HG03457 (cell line): ENCODE results near the gene MTMR1.

Experiments
- ATAC-seq: cut with Tn5 transposase; IDR thresholded peaks from one replicate; pipeline ENCODE4 v1.9.1; 2021; ENCODE audit warnings: moderate number of reproducible peaks; ENCODE audit not compliant: unreplicated experiment

Gene MTMR1

DNA sequence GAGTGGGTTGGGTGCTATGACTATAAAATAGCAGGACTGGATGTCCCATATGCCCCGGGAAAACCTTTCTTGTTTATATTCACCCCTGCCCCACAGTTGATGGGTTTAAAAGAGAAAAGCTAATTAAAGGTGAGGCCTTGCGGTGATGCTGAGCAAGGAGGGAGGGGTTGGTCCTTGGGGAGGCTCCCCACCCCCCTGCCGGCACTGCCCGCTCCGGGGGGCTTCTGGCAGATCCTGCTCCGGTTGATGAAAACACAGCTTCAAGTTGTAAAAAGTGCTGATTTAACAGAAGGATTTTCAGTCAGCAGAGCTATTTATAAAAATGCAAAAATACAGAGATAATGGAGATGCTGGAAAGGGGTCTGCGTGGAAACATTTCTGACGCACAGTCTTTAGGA lies 68.6 kb downstream of the MTMR1 start:
- ATAC-seq = no peak

- no peak for ATAC-seq
Observed at GRCh38 chrX:150762258-150763165, 69.3 kb downstream of the MTMR1 start.

DNA sequence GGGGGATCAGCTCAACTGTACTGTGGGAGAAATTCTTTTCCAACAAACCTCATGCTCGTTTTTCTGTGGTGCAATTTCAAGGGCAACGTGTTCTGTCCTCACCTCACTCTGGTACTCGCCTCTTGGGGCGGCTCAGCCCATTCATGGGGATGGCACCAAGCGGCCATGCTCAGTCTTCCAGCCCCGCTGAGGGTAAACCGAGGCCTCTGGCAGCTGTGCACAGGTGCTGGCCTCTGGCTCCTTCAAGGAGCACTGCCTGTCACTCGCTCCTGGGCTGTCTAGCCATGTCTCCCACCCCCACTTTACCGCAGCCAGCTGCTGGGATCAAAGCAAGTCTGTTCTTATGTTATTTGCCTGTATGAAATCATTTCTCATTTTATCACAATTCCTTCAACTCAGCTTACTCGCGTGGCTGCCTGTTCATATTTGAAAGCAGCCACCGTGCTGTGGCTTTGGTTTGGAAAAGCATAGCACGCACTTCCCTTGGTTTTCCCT lies 70.2 kb downstream of the MTMR1 start:
- no peak for ATAC-seq

DNA sequence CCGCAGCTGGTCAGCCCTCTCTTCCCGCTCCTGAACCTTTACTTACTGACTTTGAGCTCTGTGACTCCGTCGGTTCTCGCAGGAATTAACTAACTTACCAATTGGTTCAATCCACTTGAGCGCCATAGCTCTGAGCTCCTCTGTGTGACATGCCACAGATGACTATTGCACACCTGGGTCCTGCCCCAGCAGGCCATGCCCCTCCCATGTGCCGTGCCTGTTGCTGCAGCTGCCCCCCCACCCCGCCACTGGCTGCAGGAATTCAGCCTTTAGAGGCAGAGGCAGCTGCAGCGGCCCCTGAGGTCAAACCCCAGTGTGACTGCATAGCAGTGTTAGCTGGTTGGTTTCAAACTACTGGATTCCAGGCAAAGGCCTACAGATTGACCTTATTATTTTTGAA lies 70.6 kb downstream of the MTMR1 start:
- ATAC-seq = no peak

- ATAC-seq = no peak
Observed at GRCh38 chrX:150765237-150765636, 72.0 kb downstream of the MTMR1 start.

- no peak for ATAC-seq
Observed at GRCh38 chrX:150765782-150766350, 72.7 kb downstream of the MTMR1 start.

DNA sequence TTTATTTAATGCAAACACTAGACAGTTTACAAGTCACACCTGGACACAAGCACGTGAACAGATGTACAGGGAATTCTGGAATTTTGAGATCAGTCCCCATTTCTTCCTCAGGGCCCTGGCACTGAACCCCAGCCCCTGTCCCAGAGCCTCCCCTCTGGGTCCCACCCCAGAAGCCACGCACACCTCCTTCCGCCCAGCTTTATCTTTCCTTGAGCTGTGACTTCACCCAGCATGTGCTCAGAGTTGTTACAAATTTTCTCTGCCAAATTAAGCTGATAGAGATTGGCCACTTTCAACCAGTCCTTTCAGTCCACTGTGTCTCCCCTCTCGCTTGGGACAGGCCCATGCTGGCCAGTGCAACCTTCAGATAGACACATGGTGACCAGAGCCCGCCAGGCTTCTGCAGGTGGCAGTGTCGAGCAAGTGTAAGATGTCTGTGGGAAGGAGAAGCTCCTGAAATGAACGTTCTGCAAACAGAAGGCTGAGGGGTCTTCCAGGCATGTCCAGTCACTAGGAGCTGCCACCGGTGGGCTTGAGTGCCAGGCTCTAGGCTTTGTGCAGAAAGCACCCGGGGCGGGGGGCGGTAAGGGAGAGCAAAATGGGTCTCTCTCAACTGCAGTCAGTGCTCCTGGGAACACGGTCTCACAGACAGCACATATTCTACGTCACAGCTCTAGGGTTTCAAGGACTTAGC lies 73.3 kb downstream of the MTMR1 start:
- no peak for ATAC-seq

- no peak for ATAC-seq
Observed at GRCh38 chrX:150767045-150767395, 73.8 kb downstream of the MTMR1 start.

DNA sequence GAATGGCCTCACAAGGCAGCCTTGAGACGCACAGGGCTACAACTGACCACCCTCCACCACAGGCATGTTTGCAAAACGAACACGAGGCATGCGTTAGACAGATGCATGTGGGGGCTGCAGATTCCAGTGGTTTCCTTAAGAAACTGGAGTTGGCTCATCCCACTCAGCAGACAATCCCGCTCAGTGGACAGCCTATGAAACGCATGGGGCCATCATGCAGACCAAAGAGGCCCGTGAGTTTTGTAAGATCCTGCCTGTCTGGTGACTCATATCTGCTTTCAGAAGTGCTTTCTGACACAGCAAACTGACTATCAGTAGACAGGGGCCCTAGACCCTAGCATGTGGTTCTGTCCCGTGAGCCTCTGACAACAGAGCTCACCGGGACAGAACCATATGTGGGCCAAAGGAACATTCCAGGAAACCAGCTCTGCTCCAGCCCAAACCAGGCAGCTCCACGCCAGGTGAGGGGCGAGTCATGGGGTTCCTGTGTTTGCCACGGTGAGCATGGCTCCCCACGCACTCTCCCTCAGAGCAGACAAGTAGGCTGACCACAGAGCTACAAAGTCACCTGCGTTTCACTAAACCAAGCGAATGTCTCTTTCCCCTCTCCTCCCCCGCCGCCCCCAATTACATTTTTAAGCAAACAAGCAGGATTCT lies 74.4 kb downstream of the MTMR1 start:
- no peak for ATAC-seq

DNA sequence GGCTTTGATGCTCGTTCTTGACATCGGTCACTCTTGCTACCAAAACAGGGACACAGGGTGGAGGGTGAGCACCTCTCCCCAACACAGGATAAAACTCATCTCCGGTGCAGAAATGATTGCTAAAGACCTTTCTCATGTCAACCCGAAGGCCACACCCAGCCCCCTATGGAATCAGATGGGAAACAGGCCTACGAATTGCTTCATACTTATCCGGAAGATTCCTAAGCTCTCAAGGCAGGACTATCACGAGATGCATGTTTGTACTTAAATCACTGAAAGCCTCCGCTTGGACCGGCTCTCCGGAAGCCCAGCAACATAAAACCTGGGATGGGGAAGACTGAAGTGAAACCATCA lies 74.9 kb downstream of the MTMR1 start:
- ATAC-seq = no peak

DNA sequence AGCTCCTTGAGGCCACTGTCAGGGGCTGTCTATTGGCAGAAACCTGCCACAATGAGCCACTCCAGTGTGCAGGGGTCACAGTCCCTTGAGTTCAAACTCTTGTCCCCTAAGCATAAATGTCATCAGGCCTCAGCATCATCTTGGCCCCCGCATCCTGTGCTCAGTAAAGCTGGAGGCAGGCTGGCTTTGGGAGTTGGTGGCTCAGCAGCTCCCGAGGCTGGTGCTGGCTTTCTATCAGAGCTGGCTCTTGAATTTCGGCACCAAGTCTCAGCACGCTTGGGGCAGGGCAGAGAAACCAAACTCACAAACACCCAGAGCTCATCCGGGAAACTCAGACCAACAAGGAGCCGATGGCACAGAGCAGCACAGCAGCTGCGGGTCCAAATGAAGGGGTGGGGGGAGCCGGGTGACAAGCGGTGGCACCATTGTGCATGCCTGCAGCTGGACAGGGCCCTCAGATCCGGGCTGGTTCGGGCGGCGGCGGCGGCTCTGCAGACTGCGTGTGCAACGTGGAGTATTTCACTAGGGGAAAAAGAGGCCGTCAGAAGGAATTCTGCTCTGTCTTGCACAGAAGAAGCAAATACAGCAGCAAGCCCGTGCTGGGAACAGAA lies 75.5 kb downstream of the MTMR1 start:
- ATAC-seq = no peak

GRCh38 chrX:150769408-150769807 lies 76.2 kb downstream of the MTMR1 start:
- ATAC-seq = no peak

GRCh38 chrX:150770623-150771022 lies 77.4 kb downstream of the MTMR1 start:
- no peak for ATAC-seq

DNA sequence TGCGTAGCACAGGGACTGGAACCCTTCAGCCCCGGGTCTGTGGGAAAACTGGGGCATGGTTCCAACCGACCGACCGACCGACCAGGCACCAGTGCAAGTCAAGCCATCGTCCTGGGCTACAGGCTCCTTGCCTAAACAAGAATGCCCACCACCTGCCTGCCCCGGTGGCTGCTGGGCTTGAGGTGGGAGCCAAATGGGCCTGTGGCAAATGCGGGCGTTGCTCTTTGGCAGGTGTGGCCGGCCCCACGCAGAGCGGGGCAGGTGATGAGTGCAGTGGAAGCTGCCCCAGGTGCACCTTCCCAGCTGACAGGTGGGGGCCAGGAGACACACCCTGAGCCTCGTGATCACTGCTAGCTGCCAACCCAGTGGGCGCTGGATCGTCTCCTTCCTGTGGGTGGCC lies 77.9 kb downstream of the MTMR1 start:
- ATAC-seq = no peak

- ATAC-seq = peak; percentile 67
Observed at GRCh38 chrX:150772150-150772970, 79.2 kb downstream of the MTMR1 start.

DNA sequence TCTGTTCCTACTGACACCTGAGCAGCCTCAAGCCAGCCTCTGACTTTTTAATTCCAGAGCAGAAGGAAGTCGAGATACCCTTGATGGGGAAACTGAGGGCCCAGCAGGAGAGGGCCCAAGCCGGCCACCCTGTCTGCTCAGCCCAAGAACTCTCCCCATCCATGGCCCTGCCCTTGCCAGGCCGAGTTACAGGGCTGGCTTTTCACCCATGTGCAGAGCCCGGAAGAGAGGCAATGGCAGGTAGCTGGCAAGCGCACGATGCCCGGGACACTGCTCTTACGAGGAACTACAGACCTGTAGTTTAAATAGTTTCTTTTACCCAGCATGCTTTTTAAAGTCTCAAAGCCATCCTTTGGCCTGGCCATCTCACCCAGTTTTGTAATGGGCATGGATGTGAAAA lies 79.9 kb downstream of the MTMR1 start:
- ATAC-seq = no peak

GRCh38 chrX:150773634-150774033 lies 80.4 kb downstream of the MTMR1 start:
- no peak for ATAC-seq

- ATAC-seq = no peak
Observed at GRCh38 chrX:150774798-150775568, 81.8 kb downstream of the MTMR1 start.

- no peak for ATAC-seq
Observed at GRCh38 chrX:150775569-150776350, 82.6 kb downstream of the MTMR1 start.
